NCI-H2196 (cell line): ENCODE measurements around the gene PDE4D.

Experiments used
- DNase-seq: peaks from one replicate; lab custom pipeline; 2025; ENCODE audit not compliant: unreplicated experiment; lab: John Stamatoyannopoulos, UW

Gene PDE4D

DNA sequence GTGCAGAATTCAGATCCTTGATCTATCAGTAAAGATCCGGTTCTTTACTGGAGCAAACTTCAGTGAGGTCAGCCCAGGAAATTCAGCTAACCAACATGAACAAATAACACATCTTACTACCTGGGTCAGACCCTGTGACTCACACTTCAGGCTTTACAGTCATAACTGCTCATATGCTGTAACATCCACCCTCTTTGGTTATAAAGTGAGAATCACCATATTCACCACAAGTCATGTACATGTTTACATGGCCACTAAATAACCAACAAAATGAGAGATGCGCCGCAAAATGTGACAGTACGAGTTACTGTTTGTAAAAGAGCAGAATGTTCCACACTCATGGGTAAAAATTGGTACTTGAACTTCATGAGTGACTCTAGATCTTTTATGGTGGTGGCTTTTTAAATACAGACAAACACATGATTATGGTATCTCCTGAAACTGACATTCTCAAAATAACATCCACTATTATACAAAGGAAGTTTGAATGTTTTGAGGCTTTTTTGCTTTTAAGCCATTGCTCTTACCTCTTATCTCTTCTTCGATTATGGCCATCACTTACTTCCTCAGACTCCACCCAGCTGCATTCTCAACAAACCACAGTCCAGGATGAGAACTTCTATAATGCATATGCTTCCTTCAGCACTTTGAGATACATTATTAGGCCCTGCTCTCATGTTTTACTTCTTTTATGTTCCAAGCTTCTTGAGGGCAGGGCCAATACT is 794.1 kb downstream of the PDE4D start:
- DNase-seq: no peak

DNA sequence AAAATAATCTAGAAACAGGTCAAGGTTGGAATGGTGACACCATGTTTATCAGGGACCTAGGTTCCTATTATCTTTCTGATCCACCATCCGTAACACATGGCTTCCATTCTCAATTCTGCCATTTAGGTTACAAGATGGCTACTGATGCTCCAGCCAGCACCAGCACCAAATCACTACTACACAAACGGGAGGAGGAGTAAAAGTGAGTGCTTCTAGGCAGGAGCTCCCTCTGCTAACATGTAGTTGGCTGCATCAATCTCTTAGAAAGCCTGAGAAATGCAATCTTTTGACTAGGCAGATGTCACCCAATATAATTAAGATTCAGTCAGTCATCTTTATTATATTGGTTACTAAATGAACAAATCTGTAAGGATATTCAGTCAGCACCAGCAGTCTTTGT is 794.8 kb downstream of the PDE4D start:
- no peak for DNase-seq

DNA sequence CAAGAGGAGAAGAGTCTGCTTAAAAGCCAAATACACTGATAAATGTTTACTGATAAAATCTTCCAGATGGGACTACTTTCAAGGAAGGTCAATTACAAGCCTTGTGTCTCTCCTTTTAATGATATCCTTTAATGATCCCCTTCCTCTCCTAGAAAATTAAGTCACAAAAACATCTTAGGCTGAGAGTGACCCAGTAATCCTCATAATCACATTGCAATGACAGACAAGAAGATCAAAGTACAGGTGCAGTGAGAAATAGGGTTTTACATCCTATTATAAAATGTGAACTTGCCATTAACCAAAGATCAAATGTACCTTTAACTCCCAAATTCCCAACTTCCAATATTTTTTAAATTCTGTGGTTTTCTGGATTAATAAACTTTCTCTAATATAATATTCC is 795.8 kb downstream of the PDE4D start:
- no peak for DNase-seq

DNA sequence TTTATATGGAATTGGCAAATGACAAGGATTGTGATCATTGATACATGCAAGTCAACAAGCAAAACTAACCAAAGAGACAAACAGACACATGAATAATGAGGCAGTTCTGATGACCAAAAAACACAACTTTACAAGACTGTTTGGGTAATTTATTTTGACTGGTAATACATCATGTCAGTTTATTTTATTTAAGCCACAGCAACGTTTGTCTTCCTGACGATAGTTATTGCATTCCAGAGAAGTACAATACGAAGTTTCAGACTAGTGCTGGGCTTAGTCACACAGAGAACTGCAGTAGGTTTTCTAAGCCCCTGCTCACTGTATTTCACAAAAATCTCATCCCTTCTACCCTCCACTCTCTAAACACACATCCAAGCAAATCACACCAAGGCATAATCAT is 796.4 kb downstream of the PDE4D start:
- DNase-seq: no peak

- DNase-seq: no peak
Observed at GRCh38 chr5:59095480-59095879, 798.0 kb downstream of the PDE4D start.

GRCh38 chr5:59094864-59095263 is 798.7 kb downstream of the PDE4D start:
- no peak for DNase-seq

DNA sequence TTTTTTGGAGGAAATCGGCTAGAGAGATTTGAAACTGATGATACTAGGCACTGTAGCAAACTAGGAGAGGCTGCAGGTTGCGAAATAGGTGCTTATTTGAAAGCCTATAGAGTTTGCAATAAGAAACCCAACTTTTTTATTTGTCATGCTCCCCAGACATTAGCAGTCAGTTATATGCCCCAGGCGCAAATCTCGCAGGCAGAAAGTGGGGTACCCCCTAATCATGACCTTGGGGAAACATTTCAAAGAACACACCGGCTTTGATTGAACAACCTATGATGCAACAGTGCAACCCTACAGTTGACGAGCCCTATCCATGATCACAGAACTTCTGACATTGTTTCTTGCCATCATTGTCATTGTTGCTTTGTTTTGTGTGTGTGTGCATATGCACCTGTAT is 800.2 kb downstream of the PDE4D start:
- no peak for DNase-seq

- no peak for DNase-seq
Observed at GRCh38 chr5:59092758-59093157, 800.8 kb downstream of the PDE4D start.

DNA sequence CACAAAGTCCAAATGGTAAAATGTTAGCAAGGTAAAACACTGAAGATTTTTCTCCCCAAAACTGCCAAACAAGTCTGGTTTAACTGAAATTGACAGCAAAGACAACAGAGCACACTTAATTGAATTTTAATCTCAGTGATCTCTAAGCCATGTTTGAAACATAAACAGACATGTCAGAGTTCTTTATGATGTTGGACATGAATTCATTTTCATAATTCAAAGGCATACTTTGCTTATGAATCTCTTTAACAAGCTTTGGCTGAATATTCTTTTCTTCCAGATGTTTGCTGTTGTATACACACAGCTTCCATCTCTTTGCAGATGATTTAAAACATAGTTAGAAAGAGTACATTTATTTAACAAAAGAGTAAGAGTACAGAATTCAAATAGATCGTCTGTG is 801.6 kb downstream of the PDE4D start:
- no peak for DNase-seq

- DNase-seq: no peak
Observed at GRCh38 chr5:59090323-59090722, 803.2 kb downstream of the PDE4D start.

GRCh38 chr5:59089767-59090166 is 803.8 kb downstream of the PDE4D start:
- no peak for DNase-seq

DNA sequence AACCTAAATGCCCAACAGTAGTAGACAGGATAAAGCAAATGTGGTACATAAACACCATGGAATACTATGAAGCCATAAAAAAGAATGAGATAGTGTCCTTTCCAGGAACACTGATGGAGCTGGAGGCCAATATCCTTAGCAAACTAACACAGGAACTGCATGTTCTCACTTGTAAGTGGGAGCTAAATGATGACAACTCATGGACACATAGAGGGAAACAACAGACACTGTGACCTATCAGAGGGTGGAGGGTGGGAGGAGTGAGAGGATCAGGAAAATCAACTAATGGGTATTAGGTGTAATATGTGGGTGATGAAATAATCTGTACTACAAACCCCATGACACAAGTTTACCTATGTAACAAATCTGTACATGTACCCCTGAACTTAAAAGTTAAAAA is 805.0 kb downstream of the PDE4D start:
- no peak for DNase-seq

DNA sequence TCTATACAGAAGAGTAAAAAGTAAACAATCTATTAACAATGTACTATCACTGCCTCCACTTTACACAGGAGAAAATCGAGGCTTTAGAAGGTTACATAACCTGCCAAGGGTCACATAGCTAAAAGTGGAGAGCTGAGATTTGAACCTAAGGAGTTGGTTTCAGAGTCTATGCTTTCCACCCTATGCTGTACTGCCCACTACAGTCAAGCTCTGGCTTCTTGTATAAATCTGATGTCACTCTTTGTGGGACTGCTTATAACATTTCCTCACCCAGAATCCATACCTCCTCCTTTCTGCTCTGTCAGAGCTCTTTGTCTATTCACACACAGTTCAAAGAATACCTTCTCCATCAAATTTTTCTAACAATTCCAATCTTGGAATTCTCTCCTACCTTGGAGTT is 807.5 kb downstream of the PDE4D start:
- DNase-seq: no peak

DNA sequence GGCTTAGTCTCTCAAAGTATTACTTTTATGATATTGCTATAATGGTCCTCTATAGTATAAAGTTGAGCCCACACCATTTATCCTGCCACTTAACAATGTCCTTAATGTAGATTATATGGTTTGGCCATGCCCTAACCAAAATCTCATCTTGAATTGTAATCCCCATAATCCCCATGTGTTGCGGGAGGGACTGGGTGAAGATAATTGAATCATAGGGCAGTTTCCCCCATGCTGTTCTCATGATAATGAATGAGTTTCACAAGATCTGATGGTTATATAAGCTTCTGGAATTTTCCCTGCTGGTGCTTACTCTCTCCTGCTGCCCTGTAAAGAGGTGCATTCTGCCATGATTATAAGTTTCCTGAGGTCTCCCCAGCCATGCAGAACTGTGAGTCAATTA is 811.8 kb downstream of the PDE4D start:
- no peak for DNase-seq

DNA sequence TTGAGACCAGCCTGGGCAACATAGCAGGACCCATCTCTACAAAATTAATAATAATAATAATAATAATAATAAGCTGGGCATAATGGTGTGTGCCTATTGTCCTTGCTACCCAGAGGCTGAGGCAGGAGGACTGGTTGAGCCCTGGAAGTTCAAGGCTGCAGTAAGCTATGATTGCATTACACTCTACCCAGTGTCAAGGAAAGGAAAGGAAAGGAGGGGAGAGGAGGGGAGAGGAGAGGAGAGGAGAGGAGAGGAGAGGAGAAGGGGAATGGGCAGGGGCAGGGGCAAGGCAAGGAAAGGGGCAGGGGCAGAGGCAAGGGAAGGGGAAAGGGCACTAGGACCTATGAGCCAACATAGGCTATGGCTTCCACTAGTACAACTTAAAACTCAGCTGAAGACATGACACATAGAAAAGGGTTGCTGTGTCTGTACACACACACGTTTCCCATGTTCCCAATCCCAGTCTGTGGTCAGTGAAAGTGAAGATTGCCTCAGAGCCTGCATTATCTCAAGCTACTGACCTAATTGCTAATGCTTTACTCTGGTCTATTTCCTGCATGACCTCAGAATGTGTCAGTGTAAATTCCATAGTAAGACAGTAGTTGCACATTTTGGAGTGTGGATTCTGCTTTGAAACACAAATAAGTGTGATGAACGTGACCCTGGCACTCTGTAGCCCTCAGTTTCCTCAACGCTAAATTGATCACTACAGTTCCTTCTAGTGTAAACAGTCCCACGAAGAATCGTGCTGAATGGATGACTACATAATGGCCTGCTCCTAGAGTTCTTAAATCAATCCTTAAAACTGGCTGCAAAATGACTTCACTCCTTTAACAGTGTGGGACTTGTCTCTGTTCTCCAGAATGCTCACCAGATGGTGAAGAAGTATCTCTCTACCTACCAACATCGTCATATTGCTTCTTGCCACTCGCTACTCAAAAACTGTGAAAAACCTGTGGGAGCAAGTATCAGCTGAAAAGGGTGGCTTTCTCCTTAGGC is 813.6 kb downstream of the PDE4D start:
- DNase-seq: no peak

- no peak for DNase-seq
Observed at GRCh38 chr5:59071755-59072549, 821.6 kb downstream of the PDE4D start.

- no peak for DNase-seq
Observed at GRCh38 chr5:59069438-59070079, 824.0 kb downstream of the PDE4D start.

- DNase-seq: no peak
Observed at GRCh38 chr5:59067956-59068656, 825.4 kb downstream of the PDE4D start.

- no peak for DNase-seq
Observed at GRCh38 chr5:59066367-59067163, 827.0 kb downstream of the PDE4D start.
